ENCODE measurements around the gene CALN1.
"Not testable (repeated sequence)": the region's sequence is repeated elsewhere in the genome, so short reads cannot be mapped to it uniquely, and the experiment has no call there.

CALN1 gene

DNA sequence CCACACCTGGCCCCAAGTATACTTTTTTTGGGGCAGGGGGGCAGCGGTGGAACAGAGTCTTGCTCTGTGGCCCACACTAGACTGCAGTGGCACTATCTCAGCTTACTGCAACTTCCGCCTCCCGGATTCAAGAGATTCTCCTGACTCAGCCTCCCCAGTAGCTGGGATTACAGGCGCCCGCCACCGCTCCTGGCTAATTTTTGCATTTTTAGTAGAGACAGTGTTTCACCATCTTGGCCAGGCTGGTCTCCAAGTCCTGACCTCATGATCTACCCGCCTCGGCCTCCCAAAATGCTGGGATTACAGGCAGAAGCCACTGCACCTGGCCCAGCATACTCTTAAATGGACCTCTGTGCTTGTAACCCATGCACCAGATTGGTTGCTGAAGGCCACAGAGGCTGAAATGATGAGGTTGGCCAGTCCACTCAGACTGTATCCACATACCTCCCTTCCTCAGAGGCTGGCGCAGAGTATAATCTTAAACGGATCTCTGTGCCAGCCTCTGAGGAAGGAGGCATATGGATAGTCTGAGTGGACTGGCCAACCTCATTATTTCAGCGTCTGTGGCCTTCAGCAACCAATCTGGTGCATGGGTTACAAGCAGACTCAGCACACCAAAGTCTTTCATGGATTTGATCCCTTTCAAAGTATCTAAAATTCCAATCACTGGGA lies 3.0 kb downstream of the CALN1 start:
- no peak for DNase-seq

DNA sequence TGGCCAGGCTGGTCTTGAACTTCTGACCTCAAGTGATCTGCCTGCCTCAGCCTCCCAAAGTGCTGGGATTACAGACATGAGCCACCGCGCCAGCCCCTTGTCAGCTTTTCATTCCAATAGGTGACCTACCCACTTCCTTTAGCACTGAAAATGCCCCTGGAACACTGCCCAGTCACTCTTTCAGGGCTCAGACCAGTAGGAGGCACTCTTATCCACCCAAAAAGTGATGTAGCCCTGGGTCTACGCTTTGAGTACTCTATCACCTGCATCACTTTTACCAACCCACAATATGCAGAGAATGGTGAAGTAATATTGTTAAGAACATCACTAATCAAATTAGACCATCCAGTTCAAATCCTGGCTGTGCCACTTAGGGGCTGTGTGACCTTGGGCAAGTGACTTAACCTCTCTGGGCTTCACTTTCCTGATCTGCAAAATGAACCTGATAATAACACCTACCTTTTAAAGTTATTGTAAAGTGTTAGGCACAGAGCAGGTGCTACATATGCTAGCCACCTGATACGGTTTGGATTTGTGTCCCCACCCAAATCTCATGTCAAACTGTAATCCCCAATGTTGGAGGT lies 5.2 kb downstream of the CALN1 start:
- DNase-seq = no peak

DNA sequence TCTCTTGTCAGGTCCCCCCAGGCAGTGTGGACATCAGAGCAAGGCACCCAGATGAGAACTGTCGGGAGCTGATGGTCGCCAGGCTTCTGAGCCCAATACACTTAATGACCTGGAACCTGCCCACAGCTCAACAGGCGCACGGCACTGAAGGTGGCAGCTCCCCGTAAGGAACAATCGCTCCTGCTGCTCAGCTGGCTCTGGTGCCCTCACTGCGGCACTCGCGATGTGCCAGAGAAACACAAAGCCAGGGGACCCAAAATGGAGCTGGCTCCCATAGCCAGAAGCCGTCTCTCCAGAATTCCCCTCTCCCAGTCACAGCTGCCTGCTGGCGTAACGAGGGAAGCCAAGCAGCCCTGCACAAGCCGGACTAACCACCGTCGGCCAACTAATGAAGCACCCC lies 6.3 kb downstream of the CALN1 start:
- DNase-seq = no peak

DNA sequence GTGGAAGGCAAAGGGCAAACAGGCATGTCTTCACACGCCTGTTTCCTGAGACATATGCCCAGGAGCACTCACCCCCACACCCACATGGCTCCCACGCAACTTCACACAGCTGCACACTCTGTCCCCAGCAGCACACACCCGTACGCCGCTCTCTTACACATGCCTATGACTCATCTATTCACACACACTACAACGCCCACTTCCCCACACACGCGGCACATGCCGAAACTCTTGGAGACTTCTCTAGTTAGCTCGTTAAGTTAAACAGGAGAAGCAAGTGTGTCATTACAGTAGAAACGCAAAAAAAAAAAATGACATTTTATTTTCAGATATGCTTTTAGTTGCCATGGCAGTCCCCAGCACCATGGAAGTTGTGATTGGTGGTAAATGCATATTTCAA lies 6.7 kb downstream of the CALN1 start:
- DNase-seq = no peak

DNA sequence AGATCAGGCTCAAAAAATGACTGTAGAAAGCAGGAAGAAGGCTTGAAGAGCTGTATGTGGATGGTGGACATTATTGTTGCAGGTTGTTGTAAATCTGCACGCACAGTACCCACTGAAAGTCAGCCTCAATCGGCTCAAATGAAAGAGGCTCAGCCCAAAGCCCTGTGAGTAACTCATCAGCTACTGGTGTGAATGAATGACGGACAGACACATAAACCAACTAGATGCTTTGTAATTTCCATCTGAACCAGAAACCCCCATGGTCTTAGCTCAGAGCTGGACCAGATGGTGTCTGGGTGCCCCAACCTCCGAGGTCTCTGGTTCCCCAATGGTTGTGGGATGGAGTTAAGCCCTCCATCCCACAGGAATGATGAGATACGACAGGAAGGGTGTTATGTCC lies 7.4 kb downstream of the CALN1 start:
- DNase-seq = no peak

DNA sequence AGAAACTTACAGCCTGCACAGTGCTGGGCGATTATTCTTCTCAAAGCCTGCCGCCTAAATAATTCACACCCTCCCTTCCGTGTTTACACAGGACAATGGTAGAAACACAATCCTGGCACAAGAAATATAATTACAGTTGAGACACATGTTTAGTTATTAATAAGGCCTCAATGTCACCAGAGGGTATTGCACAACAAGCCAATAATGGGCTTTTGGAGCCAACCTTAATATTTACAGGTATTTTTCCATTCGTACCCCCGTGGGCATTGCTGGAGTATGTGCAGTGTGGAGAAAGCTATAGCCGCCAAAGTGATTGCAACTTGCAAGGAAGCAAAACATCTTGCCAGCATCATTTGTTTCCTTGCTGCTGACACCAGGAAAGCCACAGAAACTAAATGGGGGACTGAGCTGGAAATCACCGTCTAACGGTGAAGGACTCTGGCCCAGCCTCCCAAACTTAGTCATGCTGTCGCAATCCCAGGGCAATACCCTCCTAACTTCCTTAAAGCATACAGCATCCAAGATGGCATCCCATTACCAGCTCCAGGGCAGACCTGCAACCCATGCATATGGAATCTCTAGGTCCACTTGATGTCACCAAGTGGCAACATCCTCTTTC lies 8.6 kb downstream of the CALN1 start:
- DNase-seq = no peak

DNA sequence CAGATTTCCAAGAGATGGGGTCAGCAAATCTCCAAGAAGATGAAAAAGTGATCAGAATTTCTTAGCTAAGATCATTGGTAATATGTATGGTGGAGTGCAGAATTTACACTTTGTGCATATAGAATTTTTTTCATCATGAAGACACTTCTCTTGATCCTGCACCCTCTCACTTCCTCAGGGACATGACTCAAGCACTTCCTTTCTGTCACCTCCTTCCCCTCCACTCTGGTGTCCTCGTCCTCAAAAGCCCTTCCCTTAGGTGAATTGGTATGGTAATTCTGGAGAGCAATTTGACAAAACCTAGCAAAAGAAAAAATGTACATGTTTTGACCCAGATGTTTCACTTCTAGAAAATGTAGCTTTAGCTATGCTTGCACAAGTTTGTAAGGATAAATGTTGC lies 18.1 kb downstream of the CALN1 start:
- no peak for DNase-seq

DNA sequence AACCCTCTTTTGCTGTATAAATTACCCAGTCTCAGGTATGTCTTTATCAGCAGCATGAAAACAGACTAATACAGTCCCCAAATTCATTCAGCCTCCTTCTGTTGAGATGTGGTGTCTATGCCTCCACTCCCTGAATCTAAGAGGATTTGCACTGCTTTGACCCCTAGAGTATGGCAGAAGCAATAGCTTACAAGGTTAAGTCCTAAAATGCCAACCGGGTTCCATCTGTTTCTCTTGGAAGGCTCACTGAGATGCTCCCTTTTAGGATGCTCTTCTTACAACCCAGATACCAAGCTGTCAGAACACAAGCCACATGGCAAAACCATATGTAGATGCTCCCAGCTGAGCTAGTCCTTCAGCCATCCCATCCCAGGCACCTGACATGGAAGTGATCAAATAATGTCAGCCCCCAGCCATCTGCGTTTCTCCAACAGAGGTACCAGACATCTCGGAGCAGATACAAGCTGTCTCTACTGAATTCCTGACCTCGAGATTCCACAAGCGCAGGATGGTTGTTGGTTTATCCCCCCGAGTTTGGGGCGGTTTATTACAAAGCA lies 20.2 kb downstream of the CALN1 start:
- DNase-seq = no peak

DNA sequence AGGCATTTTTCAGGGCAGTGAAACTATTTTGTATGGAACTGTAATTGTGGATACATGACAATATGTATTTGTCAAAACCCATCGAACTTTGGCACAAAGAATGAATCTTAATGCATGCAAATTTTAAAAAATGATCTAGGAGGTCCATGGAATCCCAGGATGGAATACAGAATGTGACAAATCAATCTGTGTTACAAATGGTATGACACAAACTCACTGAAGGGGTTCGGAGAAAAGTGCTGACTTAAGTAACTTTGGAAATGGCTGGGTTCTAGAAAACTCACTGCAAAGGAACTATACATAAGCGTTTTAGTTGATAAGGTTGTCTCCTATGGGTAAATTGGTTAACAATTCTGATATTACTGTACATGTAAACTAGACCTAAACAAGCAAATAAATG lies 26.0 kb downstream of the CALN1 start:
- no peak for DNase-seq

DNA sequence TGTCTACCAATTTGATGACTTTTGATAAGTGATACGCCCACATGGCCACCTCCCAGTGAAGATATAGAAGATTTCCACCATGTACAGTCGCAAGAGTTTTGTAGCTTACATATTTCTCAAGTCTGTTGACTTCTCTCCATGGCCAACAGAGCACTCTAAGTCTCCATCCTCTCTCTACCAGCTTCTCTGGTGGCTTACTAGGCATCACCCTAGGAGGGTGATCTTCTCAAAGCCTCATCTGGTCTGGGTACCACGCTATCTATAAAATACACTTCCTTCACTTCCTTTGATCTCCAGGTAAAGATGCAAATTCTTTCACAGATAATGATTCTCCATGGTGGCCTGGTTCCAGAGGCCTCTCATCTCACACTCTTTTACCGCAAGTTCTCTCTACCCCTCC lies 49.9 kb downstream of the CALN1 start:
- DNase-seq = no peak

DNA sequence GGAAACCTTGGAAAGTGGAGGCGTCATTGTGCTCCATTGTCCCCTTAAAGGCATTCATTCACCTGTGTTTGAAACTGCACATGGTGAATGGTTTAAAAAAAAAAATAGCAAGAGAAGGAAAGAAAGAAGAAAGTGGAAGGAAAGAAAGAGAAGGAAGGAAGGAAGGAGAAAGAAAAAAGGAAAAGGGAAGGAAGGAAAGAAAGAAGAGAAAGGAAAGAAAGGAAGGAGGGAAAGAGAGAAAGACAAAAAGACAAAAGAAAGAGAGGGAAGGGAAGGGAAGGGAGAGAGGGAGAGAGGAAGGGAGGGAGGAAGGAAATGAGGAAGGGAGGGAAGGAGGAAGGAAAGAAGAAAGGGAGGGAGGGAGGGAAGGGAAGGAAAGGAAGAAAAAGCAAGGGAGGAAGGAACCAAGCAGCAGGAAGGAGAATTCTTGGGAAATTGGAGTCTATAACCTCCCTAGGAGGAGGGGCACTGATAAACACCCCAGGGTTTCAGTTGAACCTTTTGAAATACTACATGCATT lies 66.9 kb downstream of the CALN1 start:
- DNase-seq = no peak

DNA sequence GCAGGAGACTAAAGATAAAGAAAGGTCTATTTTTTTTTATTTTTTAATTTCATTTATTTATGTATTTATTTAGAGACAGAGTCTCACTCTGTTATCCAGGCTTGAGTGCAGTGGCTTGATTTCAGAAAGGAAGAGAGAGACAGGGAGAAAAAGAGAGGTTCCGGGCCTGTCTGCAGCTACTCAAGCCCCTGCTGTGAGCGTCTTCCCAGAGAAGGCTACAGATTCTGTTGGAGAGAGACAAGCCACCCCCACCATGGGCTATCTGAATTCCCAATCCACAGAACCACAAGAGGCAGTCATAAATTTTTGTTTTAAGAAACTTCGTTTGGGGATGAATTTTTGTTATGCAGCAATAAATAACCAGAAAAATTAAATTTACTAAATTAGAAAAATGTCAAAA lies 68.1 kb downstream of the CALN1 start:
- no peak for DNase-seq

DNA sequence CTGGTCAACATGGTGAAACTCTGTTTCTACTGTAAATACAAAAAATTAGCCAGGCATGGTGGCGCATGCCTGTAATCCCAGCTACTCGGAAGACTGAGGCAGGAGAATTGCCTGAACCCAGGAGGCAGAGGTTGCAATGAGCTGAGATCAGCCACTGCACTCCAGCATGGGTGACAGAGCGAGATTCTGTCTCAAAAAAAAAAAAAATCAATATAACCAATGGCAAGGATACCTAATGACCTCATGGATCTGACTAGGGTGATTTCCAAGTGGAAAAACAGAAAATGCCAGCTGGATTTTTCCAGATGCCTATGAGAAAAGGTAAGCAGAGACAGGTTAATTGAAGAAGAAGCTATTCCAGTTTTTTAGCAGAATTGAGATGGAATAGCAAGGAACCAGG lies 68.8 kb downstream of the CALN1 start:
- DNase-seq = not testable (repeated sequence)

DNA sequence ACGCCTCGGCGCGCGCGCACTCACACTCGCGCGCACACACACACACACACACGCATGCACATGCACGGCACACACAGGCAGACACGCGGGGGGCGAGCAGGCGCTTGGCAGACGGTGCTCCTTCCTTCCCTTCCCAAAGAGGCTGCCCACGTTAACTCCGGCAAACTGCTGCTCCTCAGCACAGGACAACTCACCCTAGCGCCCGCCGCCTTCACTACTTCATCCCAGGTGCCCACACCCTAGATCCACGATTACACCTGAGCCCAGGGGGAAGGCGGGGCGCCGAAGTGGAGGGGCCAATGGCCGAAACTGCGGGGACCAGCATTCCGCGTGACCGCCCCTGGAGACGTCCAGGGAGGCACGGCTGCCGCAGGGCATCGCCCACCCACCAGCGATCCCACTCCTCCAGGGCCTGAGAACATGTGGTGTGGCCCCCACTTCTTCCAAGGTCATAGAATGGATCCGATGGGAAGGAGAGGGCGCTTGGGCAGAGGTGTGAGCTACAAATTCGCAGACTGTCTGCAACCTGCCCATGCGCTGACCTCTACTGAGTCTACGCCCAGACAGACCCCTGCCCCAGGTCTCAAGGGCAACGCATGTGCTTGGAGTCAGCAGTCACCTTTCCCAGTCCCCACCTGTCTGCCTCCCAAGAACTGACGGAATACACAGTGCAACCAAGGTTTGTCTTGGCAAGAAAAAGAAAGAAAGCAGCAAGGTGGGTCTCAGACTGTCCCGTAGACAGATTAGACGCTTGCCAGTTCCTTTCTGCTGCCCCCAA lies 74.6 kb downstream of the CALN1 start:
- no peak for DNase-seq

DNA sequence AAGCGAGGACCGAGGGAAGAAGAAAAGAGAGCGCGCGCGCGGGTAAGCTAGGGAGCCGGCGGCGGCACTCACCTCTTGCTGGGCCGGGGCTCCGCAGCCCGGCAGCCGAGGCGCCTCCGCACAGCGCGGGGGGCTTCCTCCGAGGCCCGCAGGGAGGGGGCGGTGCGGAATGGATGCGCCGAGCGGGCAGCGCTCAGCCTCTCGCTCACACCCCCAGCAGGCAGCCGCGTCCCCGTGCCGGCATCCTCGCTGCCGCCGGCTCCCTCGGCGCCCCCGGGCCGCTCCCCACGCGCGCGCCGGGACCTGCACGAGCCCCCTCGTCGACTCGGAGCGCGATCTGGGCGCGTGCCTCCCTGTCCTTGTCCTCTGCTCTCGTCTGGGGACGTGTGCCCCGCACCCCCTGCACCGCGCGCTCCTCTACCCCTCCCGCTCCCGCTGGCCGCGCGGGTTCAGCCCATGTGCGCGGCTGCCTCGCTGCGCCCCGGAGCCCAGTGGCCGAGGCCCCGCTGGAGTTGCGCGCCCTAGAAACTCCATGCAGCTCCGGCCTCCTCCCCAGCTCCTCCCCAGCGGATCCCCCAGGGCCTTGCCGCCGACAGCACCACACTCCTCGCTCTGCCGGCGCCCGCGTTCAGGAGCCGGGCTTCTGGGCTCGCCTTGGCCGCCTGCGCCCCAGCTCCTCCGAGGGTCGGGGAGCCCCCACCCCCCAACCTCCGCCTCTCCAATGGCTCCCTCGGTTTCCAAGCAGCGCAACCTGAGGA lies 75.3 kb downstream of the CALN1 start:
- DNase-seq = no peak

DNA sequence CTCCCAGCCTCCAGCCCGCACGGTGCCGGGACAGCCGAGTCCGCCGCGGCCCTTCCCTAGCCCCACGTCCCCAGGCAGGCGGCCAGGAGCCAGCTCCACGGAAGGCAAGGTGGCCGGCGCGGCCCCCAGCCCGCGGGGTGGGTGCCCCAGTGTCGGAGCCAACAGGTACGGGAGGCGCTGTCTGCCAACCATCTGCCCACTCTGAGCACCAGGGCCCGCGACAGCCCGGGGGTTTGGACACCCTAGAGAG lies 75.8 kb downstream of the CALN1 start:
- DNase-seq = no peak

DNA sequence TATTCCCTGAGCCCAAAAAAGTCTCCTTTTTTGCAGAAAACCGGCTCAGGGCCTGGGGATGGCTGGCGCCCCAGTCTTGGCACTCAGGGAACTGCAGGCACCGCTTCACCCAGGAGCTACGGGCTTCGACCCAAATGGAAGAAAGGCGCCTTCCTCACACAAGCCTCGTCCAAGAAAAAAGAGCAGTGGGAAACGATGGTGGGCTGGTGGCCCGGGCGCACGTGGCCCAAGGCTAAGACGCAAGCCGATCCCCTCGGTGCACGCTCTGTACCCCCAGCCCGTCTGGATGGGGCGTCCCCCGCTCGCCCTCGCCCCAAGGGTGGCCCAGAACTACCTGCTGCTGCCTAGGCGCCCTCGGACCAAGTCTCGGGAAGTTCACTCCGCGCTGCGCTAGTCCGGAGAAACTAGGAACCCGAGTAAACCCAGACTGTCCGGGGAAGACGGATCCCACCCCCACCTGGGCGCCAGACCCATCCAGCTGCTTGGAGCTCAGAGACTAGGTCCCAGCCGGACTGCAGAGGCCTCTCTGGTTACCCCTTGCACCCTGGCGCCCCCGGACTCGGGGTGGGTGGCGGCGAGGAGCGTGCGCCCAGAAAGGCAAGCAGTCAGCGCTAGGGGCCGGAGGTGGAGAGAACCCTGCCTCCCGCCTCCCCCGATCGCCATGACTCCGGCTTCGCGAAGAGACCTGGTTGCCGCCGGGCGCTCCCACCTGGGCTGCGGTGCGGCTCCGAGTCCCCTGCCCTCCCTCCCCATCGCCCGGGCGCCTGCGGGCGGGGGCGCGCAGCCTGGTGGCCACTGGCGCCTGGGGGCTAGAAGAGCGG lies 76.4 kb downstream of the CALN1 start:
- DNase-seq = no peak

DNA sequence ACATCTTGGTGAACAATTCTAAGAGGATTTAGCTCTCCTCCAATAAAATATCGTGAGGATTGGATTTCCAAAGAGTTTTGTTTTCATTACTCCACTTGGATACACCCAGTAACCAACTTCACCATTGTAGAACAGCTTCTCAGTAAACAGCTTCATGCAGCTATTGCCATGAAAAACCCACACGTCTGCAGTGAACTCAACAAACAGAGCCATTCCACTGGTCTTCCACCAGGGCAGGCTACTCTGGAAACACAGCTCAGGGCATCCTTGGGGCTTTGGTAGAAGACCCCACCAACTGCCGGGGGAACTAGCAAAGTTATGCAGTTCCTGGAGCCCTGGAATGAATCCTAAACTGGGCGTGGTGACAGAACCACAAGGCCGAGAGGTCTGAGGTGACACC lies 77.4 kb downstream of the CALN1 start:
- DNase-seq = no peak

DNA sequence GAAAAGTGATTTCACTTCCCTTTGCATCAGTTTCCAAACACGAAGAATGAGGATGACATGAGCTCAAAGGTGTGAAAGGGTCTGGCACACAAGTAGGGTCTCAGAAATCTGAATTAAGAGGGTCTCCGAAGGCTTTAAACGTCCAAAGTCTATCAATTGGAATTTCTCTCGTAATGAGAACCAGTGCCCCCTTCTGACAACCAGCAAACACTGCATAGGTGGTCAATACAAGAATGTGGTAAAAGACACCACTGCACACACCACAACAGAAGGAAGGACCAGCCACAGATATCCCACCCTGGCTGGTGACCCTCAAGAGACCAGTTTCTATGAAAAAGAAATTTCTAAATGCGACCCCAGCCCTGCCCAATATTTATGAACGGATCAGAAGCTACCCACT lies 78.1 kb downstream of the CALN1 start:
- DNase-seq = no peak

DNA sequence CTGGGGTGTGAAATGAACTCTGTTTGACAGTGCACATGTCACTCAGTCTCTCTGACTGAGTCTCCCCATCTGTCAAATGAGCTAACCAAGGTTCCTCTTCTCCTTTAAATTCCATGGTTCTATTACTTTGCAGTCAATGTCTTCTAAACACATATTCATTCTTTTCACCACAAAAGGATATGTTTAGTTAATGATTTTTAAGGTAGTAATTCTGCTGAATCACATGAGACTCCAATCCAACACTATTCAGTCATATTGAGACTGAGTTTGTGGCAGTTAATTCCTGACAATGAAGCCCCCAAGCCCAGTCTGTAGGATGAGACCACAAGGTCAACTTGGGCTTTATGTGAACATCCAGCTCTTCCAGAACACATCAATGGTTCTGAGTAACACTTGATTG lies 85.3 kb downstream of the CALN1 start:
- no peak for DNase-seq

DNA sequence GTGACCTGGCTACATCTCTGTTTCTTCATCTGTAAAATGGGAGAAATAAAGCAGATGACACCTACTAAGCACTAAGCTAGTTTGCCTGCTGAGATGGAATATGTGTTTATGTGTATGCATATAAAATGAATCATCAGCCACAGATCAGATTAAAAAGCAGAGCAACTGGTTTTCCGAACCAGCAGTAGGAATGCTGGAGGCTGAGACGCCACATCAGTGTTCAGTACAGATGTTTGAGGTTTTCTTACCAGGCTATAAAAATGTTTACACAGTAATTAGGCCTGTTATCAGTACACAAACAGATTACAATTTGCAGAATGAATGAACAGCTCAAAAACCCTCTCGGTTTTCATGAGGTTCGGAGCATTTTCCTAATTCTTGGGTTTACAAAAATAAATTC lies 85.8 kb downstream of the CALN1 start:
- no peak for DNase-seq

DNA sequence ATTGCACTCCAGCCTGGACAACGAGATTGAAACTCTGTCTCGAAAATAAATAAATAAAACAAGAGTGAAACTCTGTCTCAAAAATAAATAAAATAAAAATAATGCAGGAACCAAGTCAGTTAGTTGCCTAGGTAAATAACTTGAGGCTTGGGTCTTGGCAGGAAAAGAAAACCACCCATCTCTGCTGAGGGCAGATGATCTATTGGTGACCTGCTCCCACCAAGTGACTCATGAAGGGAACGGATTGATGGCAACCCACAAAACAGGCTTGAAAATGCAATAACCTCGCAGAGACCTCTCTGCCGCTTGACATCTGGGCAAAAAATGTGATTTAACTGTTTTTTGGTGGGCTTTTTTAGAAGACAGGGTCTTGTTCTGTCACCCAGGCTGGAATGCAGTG lies 86.6 kb downstream of the CALN1 start:
- DNase-seq = no peak

Data from activated CD4-positive, alpha-beta T cell treated with anti-CD3 and anti-CD28 coated beads, Interleukin-2, amount 50 U/mL, for 1 hour (primary cell).